Thyroid gland (tissue), 4 donors: ENCODE results near the gene NME7. TPM values are rescaled to one million over a fixed set of nuclear protein-coding genes. Genes with fewer than 3 reads are reported as not detected.

Experiments used
- DNase-seq, 2 donors: peaks; one replicate each; pipeline ENCODE4 v3.0.0-alpha.2; 2019
- H3K27ac ChIP-seq, 3 donors: fragments of 200-600 bp; sonication (generic); 1 replicate in 2 of 3; 2 replicates in 1 of 3; pipeline ENCODE4 v1.5.1; 2016 to 2019; ENCODE audit warnings: mild to moderate bottlenecking in 1 of 3, moderate library complexity in 1 of 3
- H3K27me3 ChIP-seq: fragments of 200-600 bp; sonication (generic); one replicate; pipeline ENCODE4 v1.5.1; 2019
- H3K36me3 ChIP-seq, 2 donors: fragments of 200-600 bp; sonication (generic); one replicate each; pipeline ENCODE4 v1.5.1; 2016 to 2019
- H3K4me1 ChIP-seq, 2 donors: fragments of 200-600 bp; sonication (generic); one replicate each; pipeline ENCODE4 v1.5.1; 2017 to 2019
- H3K4me3 ChIP-seq, 3 donors: fragments of 200-600 bp; sonication (generic); replicated peaks in 1 of 3; 1 replicate in 2 of 3; 2 replicates in 1 of 3; pipeline ENCODE4 v1.5.1; 2016; ENCODE audit warnings: mild to moderate bottlenecking in 1 of 3
- H3K9me3 ChIP-seq: fragments of 200-600 bp; sonication (generic); one replicate; pipeline ENCODE4 v1.5.1; 2017
- CTCF ChIP-seq, 6 experiments: fragments of 200-600 bp in 3 of 6; fragments of 450-650 bp in 3 of 6; sonication (generic) in 3 of 6; IDR thresholded peaks; one replicate each; pipeline ENCODE4 v1.5.1; 2016 to 2019; ENCODE audit warnings: antibody characterized with exemption in 6 of 6, mild to moderate bottlenecking in 2 of 6, inconsistent platforms in 1 of 6, moderate library complexity in 1 of 6
- POLR2A ChIP-seq, 2 donors: fragments of 450-650 bp; IDR thresholded peaks; one replicate each; pipeline ENCODE4 v1.6.1; 2017; ENCODE audit warnings: antibody characterized with exemption in 2 of 2, mild to moderate bottlenecking in 2 of 2, moderate library complexity in 1 of 2
- WGBS, 2 donors: methylation state at CpG; one replicate each; pipeline ENCODE4 v1.1.5; 2017; 5-methylcytosine and 5-hydroxymethylcytosine counted together
- intact Hi-C: fragments of 100-400 bp; cut with DNase I; formaldehyde crosslinking; loops from one replicate; pipeline ENCODE4 v1.15.1; 2023
- total RNA-seq, 4 donors: library from RNA; depleted of rRNA; stranded (reverse); fragments of >200 nt; gene quantifications; one replicate each; pipeline ENCODE4 v1.2.3, GENCODE V29; 2016

The NME7 gene
- total RNA-seq, 4 donors from 2014 or later, result 26.3 to 44.9 (median 36.4) TPM

- Histone ChIP-seq H3K27ac (no peak overlapping the region), H3K36me3 (no peaks in the 10 kb centered on the region), H3K27me3 (no peaks in the 10 kb centered on the region), H3K4me1 (no peaks in the 10 kb centered on the region), H3K4me3 (no peak overlapping the region), H3K9me3 (no peaks in the 10 kb centered on the region)
- intact Hi-C loops, result no loop called here
- 100% methylated on average over 1 of the region's 1 CpG; no CpG with 5 or more reads in 1 of the 2 donors for WGBS, 2 donors
- DNase-seq, result no peak
- TF ChIP-seq CTCF (IDR thresholded peaks at IDR 0.05) (no peak), POLR2A (IDR thresholded peaks at IDR 0.05) (no peak)
These were observed 101.5 kb downstream of the NME7 start for GRCh38 chr1:169266133-169266532.

- no peak overlapping the region for H3K4me3 ChIP-seq
- no peaks in the 10 kb centered on the region for H3K4me1 ChIP-seq
- intact Hi-C loops, result no loop called here
These were observed 104.5 kb downstream of the NME7 start for GRCh38 chr1:169263059-169263458.

GRCh38 chr1:169261884-169262283 lies 105.7 kb downstream of the NME7 start:
- Histone ChIP-seq H3K36me3 (no peaks in the 10 kb centered on the region), H3K27ac (no peak overlapping the region), H3K9me3 (no peaks in the 10 kb centered on the region), H3K27me3 (no peaks in the 10 kb centered on the region), H3K4me3 (no peak overlapping the region), H3K4me1 (no peaks in the 10 kb centered on the region)
- no peak for DNase-seq
- no peak for TF ChIP-seq POLR2A (IDR thresholded peaks at IDR 0.05)
- TF ChIP-seq CTCF (IDR thresholded peaks at IDR 0.05), result no peak
- intact Hi-C loops, result no loop called here
- 97% methylated on average over 2 of the region's 2 CpGs; no CpG with 5 or more reads in 1 of the 2 donors for WGBS, 2 donors

More at GRCh38 chr1:169263059-169263458, 104.5 kb downstream of the NME7 start:
- H3K9me3 ChIP-seq, result no peaks in the 10 kb centered on the region
- H3K36me3 ChIP-seq, result no peaks in the 10 kb centered on the region
- TF ChIP-seq POLR2A (IDR thresholded peaks at IDR 0.05) (no peak), CTCF (IDR thresholded peaks at IDR 0.05) (no peak)
- DNase-seq, result no peak
- H3K27me3 ChIP-seq, result no peaks in the 10 kb centered on the region
- no peak overlapping the region for H3K27ac ChIP-seq

GRCh38 chr1:169260478-169261151 lies 107.0 kb downstream of the NME7 start:
- DNase-seq, result no peak
- intact Hi-C loops, result no loop called here
- 94% methylated on average over 2 of the region's 2 CpGs; no CpG with 5 or more reads in 1 of the 2 donors for WGBS, 2 donors
- Histone ChIP-seq H3K4me3 (no peak overlapping the region), H3K9me3 (no peaks in the 10 kb centered on the region), H3K36me3 (no peaks in the 10 kb centered on the region), H3K4me1 (no peaks in the 10 kb centered on the region), H3K27ac (no peak overlapping the region), H3K27me3 (no peaks in the 10 kb centered on the region)
- TF ChIP-seq CTCF (IDR thresholded peaks at IDR 0.05), result no peak
- TF ChIP-seq POLR2A (IDR thresholded peaks at IDR 0.05), result no peak

GRCh38 chr1:169259816-169260215 lies 107.8 kb downstream of the NME7 start:
- WGBS, 2 donors, result 89% methylated on average over 2 of the region's 2 CpGs; no CpG with 5 or more reads in 1 of the 2 donors
- TF ChIP-seq POLR2A (IDR thresholded peaks at IDR 0.05) (no peak), CTCF (IDR thresholded peaks at IDR 0.05) (no peak)
- DNase-seq, result no peak
- no peaks in the 10 kb centered on the region for H3K4me1 ChIP-seq
- H3K4me3 ChIP-seq, result no peak overlapping the region
- no peaks in the 10 kb centered on the region for H3K27me3 ChIP-seq
- intact Hi-C loops, result no loop called here
- H3K27ac ChIP-seq, result no peak overlapping the region
- H3K9me3 ChIP-seq, result no peaks in the 10 kb centered on the region
- H3K36me3 ChIP-seq, result no peaks in the 10 kb centered on the region
